ENCODE results near the gene FRYL.

FRYL gene

GRCh38 chr4:48670587-48670986, 109.5 kb downstream of the FRYL start:
- TF ChIP-seq CTCF (IDR thresholded peaks at IDR 0.05; ENCODE audit: unreplicated experiment in 3 of 3): no peak
- Mint-ChIP-seq H3K27me3 (ENCODE audit: low read depth) (no peaks in the 10 kb centered on the region), H3K4me3 (no peak overlapping the region), H3K36me3 (ENCODE audit: low read depth) (peaks cover 5% of the 10 kb centered on the region), H3K4me1 (no peaks in the 10 kb centered on the region), H3K27ac (no peak overlapping the region), H3K9me3 (no peaks in the 10 kb centered on the region)

GRCh38 chr4:48669086-48669485, 111.0 kb downstream of the FRYL start:
- TF ChIP-seq CTCF (IDR thresholded peaks at IDR 0.05; ENCODE audit: unreplicated experiment in 3 of 3): no peak
- no peaks in the 10 kb centered on the region for H3K27me3 Mint-ChIP-seq (ENCODE audit: low read depth)
- no peak overlapping the region for H3K27ac Mint-ChIP-seq
- no peaks in the 10 kb centered on the region for H3K4me1 Mint-ChIP-seq
- no peak overlapping the region for H3K4me3 Mint-ChIP-seq
- H3K36me3 Mint-ChIP-seq (ENCODE audit: low read depth): peaks cover 3% of the 10 kb centered on the region
- no peaks in the 10 kb centered on the region for H3K9me3 Mint-ChIP-seq

- no peaks in the 10 kb centered on the region for H3K27me3 Mint-ChIP-seq (ENCODE audit: low read depth)
- H3K9me3 Mint-ChIP-seq: no peaks in the 10 kb centered on the region
- TF ChIP-seq CTCF (IDR thresholded peaks at IDR 0.05; ENCODE audit: unreplicated experiment in 3 of 3): no peak
- no peak overlapping the region for H3K4me3 Mint-ChIP-seq
- no peaks in the 10 kb centered on the region for H3K4me1 Mint-ChIP-seq
- H3K36me3 Mint-ChIP-seq (ENCODE audit: low read depth): peaks cover 7% of the 10 kb centered on the region
- H3K27ac Mint-ChIP-seq: peak overlapping the region in 1 of 3 experiments; percentile 20
Measured at GRCh38 chr4:48668254-48669017, 111.6 kb downstream of the FRYL start.

- Mint-ChIP-seq H3K4me3 (no peak overlapping the region), H3K4me1 (no peaks in the 10 kb centered on the region)
Measured at GRCh38 chr4:48667148-48667547, 112.9 kb downstream of the FRYL start.

GRCh38 chr4:48665555-48666186, 114.4 kb downstream of the FRYL start:
- no peak for TF ChIP-seq CTCF (IDR thresholded peaks at IDR 0.05; ENCODE audit: unreplicated experiment in 3 of 3)
- no peak overlapping the region for H3K4me3 Mint-ChIP-seq
- H3K9me3 Mint-ChIP-seq: peaks cover 5% of the 10 kb centered on the region
- no peak overlapping the region for H3K27ac Mint-ChIP-seq
- H3K36me3 Mint-ChIP-seq (ENCODE audit: low read depth): peaks cover 13% of the 10 kb centered on the region
- peaks cover 6% of the 10 kb centered on the region for H3K4me1 Mint-ChIP-seq
- no peaks in the 10 kb centered on the region for H3K27me3 Mint-ChIP-seq (ENCODE audit: low read depth)

More at GRCh38 chr4:48667148-48667547, 112.9 kb downstream of the FRYL start:
- no peaks in the 10 kb centered on the region for H3K27me3 Mint-ChIP-seq (ENCODE audit: low read depth)
- TF ChIP-seq CTCF (IDR thresholded peaks at IDR 0.05; ENCODE audit: unreplicated experiment in 3 of 3): no peak
- no peak overlapping the region for H3K27ac Mint-ChIP-seq
- H3K9me3 Mint-ChIP-seq: no peaks in the 10 kb centered on the region
- H3K36me3 Mint-ChIP-seq (ENCODE audit: low read depth): peaks cover 7% of the 10 kb centered on the region

All from nephron (organoid).